ENCODE data around the gene TMEM273.

DNA sequence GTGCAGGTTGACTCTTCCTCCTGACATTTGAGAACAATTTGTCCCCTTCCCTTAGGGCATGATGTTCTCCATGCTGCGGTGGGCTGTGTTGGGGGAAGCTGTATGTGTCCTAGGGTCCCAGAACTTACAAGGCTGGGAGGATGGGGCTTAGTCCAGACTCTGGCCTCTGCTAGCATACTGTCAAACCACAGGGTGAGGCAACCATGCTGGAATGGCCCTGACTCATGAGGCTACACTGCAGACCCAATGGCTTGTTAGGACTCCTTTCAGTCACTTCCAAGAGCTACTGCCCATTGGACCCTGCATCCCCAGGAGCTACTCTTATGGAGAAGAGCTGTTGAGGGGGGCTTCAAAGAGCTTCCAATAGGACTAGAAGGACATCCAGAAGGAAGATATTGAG, 34.2 kb downstream of the TMEM273 start:
- no peak for TF ChIP-seq EP300 (IDR thresholded peaks at IDR 0.05; ENCODE audit: borderline replicate concordance in 1 of 2, control insufficient read depth in 1 of 2, low read depth in 2 of 2, low read length in 2 of 2)
- no peak for TF ChIP-seq CBFB (IDR thresholded peaks at IDR 0.05; ENCODE audit: low read depth)
- TF ChIP-seq, protein P1, sequence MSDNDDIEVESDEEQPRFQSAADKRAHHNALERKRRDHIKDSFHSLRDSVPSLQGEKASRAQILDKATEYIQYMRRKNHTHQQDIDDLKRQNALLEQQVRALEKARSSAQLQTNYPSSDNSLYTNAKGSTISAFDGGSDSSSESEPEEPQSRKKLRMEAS (IDR thresholded peaks at IDR 0.05; ENCODE audit: low read depth, low read length), result no peak
- TF ChIP-seq, protein P2, sequence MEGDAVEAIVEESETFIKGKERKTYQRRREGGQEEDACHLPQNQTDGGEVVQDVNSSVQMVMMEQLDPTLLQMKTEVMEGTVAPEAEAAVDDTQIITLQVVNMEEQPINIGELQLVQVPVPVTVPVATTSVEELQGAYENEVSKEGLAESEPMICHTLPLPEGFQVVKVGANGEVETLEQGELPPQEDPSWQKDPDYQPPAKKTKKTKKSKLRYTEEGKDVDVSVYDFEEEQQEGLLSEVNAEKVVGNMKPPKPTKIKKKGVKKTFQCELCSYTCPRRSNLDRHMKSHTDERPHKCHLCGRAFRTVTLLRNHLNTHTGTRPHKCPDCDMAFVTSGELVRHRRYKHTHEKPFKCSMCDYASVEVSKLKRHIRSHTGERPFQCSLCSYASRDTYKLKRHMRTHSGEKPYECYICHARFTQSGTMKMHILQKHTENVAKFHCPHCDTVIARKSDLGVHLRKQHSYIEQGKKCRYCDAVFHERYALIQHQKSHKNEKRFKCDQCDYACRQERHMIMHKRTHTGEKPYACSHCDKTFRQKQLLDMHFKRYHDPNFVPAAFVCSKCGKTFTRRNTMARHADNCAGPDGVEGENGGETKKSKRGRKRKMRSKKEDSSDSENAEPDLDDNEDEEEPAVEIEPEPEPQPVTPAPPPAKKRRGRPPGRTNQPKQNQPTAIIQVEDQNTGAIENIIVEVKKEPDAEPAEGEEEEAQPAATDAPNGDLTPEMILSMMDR (IDR thresholded peaks at IDR 0.05 in 2 of 3, conservative IDR thresholded peaks at IDR 0.05 in 1 of 3; ENCODE audit: control insufficient read depth in 2 of 3, extremely low read depth in 1 of 3, insufficient read depth in 1 of 3, low read depth in 3 of 3, low read length in 3 of 3), result no peak
- TF ChIP-seq RB1 (IDR thresholded peaks at IDR 0.05; ENCODE audit: borderline replicate concordance), result no peak
- TF ChIP-seq POLR2AphosphoS5 (IDR thresholded peaks at IDR 0.05; ENCODE audit: low read length), result no peak
- TF ChIP-seq TAF1 (IDR thresholded peaks at IDR 0.05; ENCODE audit: borderline replicate concordance, low read depth, low read length), result no peak
- no peak for TF ChIP-seq ZNF207 (IDR thresholded peaks at IDR 0.05; ENCODE audit: borderline replicate concordance)
- TF ChIP-seq SMAD1 (IDR thresholded peaks at IDR 0.05; ENCODE audit: low read depth, partially characterized antibody), result no peak
- no peak for TF ChIP-seq GABPA (IDR thresholded peaks at IDR 0.05; ENCODE audit: low read depth)
- TF ChIP-seq CREM (IDR thresholded peaks at IDR 0.05; ENCODE audit: low read depth), result no peak
- TF ChIP-seq SREBF2 (IDR thresholded peaks at IDR 0.05; ENCODE audit: low read length), result no peak
- TF ChIP-seq RAD21 (IDR thresholded peaks at IDR 0.05; ENCODE audit: insufficient read depth, low read depth, low read length), result no peak
- no peak for TF ChIP-seq MYC (IDR thresholded peaks at IDR 0.05; ENCODE audit: insufficient read depth, insufficient read length, insufficient replicate concordance, low read length, severe bottlenecking)

All from GM12878 (cell line).